ENCODE data around the gene TCEAL5.
"Not testable (repeated sequence)": the region's sequence is repeated elsewhere in the genome, so short reads cannot be mapped to it uniquely, and the experiment has no call there.

The TCEAL5 gene

GRCh38 chrX:103233263-103233662, 43.3 kb downstream of the TCEAL5 start:
- DNase-seq (ENCODE audit: low spot score), result no peak

- not testable (repeated sequence) for DNase-seq (ENCODE audit: low spot score)
These were observed 50.6 kb downstream of the TCEAL5 start for GRCh38 chrX:103225918-103226317.

Data from hepatic stellate cell (primary cell).